ENCODE data around the gene ANAPC13.

DNA sequence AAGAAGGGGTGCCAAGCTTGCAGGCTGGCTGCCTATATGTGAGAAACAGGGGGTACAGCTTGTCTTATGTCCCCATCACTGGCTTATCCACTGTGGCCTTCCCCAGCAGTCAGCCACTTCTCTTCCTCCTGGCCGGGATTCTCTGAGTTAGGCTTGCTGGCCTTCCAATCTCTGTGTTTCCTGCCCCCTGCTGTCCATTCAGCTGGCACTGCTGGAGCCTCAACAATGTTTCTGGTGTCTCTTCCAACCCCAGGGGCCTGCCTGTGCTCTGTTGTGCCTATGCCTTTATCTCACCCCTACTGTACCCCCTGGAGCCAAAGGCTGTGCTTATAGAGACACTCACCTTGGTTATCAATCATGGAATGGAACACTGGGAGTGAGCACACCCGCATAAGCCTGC lies 36.5 kb downstream of the ANAPC13 start:
- TF ChIP-seq EGR1 (IDR thresholded peaks at IDR 0.05; ENCODE audit: low read depth) (no peak), EZH2phosphoT487 (IDR thresholded peaks at IDR 0.05; ENCODE audit: borderline replicate concordance) (no peak), POLR2A (IDR thresholded peaks at IDR 0.05; ENCODE audit: borderline replicate concordance, extremely low read depth, insufficient read depth, insufficient read length) (no peak), RAD21 (IDR thresholded peaks at IDR 0.05; ENCODE audit: low read depth) (peak; percentile 76), CBX3 (IDR thresholded peaks at IDR 0.05; ENCODE audit: low read depth) (no peak), SRF (IDR thresholded peaks at IDR 0.05; ENCODE audit: low read depth) (no peak), POLR2AphosphoS5 (IDR thresholded peaks at IDR 0.05; ENCODE audit: low read depth, low read length) (no peak), SP1 (IDR thresholded peaks at IDR 0.05; ENCODE audit: low read depth) (no peak), YY1 (IDR thresholded peaks at IDR 0.05; ENCODE audit: extremely low read depth, insufficient replicate concordance, low read depth, low read length) (no peak)
- TF ChIP-seq, protein P1, sequence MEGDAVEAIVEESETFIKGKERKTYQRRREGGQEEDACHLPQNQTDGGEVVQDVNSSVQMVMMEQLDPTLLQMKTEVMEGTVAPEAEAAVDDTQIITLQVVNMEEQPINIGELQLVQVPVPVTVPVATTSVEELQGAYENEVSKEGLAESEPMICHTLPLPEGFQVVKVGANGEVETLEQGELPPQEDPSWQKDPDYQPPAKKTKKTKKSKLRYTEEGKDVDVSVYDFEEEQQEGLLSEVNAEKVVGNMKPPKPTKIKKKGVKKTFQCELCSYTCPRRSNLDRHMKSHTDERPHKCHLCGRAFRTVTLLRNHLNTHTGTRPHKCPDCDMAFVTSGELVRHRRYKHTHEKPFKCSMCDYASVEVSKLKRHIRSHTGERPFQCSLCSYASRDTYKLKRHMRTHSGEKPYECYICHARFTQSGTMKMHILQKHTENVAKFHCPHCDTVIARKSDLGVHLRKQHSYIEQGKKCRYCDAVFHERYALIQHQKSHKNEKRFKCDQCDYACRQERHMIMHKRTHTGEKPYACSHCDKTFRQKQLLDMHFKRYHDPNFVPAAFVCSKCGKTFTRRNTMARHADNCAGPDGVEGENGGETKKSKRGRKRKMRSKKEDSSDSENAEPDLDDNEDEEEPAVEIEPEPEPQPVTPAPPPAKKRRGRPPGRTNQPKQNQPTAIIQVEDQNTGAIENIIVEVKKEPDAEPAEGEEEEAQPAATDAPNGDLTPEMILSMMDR (IDR thresholded peaks at IDR 0.05 in 2 of 3, conservative IDR thresholded peaks at IDR 0.05 in 1 of 3; ENCODE audit: borderline replicate concordance in 1 of 3, insufficient read depth in 1 of 3, low read depth in 2 of 3, low read length in 2 of 3): peak; percentile 42 to 60 (median 52); a peak in 4 of 6 replicates
- TF ChIP-seq, protein P2, sequence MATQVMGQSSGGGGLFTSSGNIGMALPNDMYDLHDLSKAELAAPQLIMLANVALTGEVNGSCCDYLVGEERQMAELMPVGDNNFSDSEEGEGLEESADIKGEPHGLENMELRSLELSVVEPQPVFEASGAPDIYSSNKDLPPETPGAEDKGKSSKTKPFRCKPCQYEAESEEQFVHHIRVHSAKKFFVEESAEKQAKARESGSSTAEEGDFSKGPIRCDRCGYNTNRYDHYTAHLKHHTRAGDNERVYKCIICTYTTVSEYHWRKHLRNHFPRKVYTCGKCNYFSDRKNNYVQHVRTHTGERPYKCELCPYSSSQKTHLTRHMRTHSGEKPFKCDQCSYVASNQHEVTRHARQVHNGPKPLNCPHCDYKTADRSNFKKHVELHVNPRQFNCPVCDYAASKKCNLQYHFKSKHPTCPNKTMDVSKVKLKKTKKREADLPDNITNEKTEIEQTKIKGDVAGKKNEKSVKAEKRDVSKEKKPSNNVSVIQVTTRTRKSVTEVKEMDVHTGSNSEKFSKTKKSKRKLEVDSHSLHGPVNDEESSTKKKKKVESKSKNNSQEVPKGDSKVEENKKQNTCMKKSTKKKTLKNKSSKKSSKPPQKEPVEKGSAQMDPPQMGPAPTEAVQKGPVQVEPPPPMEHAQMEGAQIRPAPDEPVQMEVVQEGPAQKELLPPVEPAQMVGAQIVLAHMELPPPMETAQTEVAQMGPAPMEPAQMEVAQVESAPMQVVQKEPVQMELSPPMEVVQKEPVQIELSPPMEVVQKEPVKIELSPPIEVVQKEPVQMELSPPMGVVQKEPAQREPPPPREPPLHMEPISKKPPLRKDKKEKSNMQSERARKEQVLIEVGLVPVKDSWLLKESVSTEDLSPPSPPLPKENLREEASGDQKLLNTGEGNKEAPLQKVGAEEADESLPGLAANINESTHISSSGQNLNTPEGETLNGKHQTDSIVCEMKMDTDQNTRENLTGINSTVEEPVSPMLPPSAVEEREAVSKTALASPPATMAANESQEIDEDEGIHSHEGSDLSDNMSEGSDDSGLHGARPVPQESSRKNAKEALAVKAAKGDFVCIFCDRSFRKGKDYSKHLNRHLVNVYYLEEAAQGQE (IDR thresholded peaks at IDR 0.05; ENCODE audit: low read depth): no peak
- TF ChIP-seq, protein P3, sequence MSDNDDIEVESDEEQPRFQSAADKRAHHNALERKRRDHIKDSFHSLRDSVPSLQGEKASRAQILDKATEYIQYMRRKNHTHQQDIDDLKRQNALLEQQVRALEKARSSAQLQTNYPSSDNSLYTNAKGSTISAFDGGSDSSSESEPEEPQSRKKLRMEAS (IDR thresholded peaks at IDR 0.05): no peak

All from HCT116 (cell line).